Right kidney (tissue), 1 donor: Measurements from ENCODE around the gene MCRS1.
A peak's percentile ranks its signal among the peaks of the same experiment; 100 is the strongest.
"Not testable (repeated sequence)": the region's sequence is repeated elsewhere in the genome, so short reads cannot be mapped to it uniquely, and the experiment has no call there.

ENCODE experiments used
- DNase-seq: peaks from one replicate; pipeline ENCODE4 v3.0.0-alpha.2; 2016

MCRS1 gene

GRCh38 chr12:49541911-49542505 is 25.9 kb downstream of the MCRS1 start:
- DNase-seq = no peak

- no peak for DNase-seq
Observed at GRCh38 chr12:49541140-49541861, 26.6 kb downstream of the MCRS1 start.

DNA sequence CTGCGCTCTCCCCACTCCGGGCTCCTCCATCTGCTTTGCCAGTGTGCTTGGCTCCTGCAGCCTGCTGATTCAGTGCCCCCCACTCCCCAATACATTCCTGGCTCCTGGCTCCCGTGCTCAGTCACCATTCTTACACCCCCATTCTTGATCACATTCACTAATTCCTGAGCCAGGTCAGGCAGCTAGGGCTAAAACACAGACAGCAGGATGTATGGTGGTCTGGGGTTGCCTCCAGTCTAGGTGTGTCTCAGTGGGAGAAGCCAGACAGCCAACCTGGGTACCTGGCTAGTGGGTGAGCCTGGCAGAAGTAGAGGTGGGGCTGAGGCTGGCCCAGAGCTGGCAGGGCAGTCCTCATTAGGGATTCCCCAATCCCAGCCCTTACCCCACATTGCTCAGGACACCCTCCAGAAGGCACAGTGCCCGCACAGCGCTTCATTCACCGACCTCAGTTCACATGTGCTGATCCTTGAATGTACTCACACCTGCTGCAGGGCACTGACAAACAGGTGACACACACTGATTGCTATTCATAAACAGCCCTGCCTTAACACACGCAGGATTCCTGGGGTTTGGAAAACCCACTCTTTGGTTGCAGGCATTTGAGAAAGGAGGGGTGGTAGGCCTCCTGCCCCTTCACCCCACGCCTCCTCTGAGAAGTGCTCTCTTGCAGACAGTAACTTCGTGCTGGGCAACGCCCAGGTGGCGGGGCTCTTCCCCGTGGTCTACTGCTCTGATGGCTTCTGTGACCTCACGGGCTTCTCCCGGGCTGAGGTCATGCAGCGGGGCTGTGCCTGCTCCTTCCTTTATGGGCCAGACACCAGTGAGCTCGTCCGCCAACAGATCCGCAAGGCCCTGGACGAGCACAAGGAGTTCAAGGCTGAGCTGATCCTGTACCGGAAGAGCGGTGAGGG is 27.5 kb downstream of the MCRS1 start:
- no peak for DNase-seq

DNA sequence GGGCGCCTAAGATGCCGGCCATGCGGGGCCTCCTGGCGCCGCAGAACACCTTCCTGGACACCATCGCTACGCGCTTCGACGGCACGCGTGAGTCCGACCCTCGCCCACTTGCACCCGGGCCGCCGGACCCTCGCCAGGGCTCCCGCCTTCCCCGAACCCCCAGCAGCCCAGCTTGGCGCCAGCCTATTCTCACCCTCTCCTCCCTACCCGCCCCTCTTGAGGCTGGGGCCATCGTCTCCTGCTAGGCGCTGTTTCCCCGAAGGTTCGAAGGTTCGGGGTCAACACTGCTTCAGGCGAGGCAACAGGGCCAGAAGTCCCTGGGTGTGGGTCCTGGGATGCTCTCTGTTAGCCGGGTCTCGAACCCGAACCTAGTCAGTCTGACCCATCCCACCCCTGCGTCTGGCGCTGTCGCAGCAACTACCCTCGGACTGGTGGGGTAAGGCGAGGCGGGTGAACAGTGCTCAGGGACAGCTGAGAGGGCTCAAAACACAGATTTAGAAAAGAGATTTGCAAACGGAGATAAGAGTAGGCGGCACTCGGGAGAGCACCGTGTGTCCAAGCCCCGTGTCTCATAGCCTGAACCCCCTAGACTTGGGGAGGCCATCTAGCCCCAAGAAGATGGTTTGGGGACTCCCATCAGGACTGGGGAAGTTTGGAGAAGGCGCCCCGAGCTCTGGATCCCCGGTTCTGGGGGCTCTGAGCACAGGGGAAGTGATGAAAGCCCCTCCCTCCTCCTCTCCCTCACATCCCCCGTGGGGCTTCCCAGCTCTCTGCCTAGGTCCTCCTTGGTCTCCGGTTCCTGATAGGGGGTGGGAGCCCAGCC is 28.3 kb downstream of the MCRS1 start:
- DNase-seq = no peak

GRCh38 chr12:49538510-49539403 is 29.2 kb downstream of the MCRS1 start, which contains the start of gene KCNH3:
Gene KCNH3, plus strand, starts transcription at chr12:49539030. Its CDS starts 387 bp downstream, at chr12:49539417.
- peak; percentile 67 for DNase-seq

DNA sequence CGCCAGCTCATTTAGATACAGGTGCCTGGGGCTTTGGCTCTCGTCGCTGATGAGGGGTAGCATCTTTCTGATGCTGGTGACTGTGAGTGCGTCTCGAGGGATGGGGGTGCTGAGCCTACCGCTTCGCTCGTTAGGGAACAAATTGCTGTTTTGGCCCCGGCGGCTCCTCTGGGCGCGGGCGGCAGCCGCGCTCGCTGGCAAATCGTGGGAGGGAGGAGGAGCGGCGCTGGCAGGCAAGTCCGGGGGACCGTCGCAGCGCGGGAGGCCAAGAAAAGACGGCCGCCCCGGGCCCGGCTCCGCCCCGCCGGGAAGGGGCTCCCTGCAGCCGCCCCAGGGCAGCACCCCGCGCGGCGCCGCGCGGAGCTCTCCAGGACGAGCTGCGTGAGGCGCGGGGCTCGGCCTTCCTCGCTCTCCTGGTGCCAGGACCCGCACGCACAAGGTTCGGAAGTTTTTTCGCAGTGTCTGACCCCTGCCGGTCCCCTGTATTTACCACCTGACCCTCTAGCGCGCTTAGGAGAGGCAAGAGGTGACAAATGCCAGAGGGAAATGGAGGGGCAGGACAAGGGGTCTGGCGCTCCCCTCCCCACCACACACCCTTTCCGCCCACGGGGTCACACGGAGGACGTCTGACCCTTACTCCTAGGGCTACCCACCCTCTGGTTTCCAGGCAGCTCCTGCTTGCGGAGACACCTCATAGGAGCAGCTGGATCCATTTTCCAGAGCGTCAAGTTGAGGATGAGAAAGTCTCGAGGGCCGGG is 30.0 kb downstream of the MCRS1 start:
- DNase-seq = peak; percentile 68

DNA sequence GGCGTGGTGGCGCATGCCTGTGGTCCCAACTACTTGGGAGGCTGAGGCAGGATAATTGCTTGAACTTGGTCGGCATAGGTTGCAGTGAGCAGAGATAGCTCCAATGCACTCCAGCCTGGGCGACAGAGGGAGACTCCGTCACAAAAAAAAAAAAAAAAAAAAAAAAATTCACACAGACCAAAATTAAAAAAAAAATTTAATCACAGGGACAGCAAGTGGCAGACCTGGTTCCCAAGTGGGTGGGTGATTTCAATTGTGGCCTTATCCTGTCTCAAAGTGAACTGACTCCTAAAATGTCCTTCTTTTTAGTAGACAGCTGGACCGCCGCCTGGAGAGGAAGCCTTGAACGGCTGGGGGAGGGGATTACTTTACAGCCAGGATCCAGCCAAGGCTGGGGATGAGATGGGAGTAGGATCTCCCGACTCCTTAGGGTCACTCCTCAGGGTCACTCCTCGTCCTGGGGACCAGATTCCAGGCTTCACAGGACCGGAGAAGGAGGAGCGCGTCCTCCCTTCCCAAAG is 30.7 kb downstream of the MCRS1 start:
- DNase-seq = no peak

DNA sequence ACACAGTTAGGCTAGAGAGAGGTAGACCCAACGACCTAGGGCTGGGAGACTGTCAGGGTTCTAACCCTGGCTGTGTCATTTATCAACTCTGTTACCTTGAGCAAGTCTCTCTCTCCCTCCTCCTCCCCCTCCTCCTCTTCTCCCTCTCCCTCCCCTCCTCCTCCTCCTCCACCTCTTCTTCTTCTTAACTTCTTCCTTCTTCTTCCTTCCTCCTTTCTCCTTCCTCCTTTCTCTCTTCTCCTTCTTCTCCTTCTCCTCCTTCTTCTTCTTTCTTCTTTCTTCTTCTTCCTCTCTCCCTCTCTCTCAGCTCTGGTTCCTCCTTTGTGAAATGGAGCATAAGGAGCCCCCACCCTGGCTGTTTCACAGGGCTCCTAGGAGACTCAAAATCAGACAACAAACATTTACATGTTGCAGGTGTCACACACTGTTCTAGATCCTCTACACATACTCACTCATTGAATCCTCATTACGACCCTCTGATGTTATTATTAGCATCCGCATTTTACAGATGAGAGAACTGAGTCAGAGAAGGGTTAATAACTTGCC is 31.3 kb downstream of the MCRS1 start:
- DNase-seq = no peak

- DNase-seq = no peak
Observed at GRCh38 chr12:49535921-49536525, 31.9 kb downstream of the MCRS1 start.

DNA sequence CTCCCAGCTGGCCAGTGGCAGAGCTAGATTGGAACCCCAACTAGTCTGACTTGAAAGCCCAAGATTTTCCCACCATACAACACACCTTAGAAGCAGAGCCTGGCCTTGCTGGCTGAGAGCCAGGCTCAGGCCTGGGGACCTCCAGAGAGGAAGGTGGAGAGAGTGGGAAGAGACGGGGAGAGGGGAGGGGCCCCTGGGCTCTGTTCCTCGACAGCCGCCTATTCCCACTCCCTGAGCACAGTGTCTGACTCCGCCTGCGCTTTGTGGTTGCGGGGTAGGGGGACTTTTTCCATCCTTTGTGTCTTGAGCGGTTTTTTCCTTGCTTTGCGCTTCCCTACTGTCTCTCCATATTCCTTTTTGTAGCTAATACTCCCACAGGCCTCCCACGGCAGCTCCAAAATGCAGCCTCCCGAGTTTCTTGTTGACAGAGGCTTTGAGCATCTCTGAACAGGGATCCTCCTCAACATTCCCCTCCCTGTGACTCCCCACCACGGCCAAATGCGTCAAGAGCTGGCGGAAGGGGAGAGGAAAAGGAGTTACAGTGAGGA is 33.1 kb downstream of the MCRS1 start:
- no peak for DNase-seq

DNA sequence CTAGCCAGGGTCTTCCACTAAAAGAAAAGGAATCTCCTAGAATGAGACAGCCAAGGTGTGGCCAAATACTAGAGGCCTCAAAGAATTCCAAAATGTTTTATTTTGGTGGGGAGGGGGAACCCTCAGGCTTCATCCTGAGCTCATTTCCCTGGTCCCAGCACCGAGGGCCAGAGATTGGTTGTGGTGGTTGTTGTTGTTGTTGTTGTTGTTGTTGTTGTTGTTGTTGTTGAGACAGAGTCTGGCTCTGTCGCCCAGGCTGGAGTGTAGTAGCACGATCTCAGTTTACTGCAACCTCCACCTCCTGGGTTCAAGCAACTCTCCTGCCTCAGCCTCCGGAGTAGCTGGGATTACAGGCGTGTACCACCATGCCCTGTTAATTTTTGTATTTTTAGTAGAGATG is 33.8 kb downstream of the MCRS1 start:
- not testable (repeated sequence) for DNase-seq

DNA sequence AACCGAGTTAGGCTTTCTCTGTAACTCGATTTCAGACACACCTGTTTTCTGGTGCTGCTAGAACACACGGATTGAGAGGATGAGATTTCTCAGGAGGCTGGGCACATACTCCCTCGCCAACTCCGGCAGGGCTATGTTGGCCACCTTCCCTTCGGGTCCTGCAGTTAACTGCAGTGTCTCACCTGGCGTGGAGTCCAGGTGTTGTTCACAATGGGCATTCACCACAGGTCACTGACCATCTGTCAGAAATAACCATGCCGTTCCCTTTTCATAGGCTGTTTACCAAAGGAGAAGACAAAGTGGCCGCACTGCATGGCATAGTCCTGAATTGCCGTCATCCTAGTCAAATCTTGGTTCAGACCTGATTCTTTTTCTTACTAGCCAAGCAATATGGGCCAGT is 34.6 kb downstream of the MCRS1 start:
- DNase-seq = no peak

GRCh38 chr12:49531745-49532144 is 36.2 kb downstream of the MCRS1 start:
- DNase-seq = no peak

DNA sequence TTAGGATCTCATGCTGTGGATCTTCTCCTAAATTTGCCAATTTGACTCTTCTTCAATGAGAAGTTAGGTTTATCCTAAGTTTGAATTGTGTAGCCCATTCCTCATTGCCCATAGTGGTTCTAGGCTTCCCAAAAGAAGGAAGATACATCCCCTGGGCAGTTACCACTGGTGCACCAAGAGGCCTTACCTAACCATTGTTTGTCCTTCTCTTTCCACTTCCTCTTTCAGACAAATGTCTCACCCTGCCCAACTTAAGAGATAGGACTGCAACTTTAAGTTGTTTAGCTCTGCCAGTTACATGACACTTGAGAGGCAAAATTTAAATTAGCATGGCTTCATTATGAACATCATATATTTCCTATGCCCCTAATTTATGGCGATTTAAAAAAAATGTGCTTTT is 38.5 kb downstream of the MCRS1 start:
- DNase-seq = no peak

- DNase-seq = peak; percentile 47
Observed at GRCh38 chr12:49527361-49528130, 40.4 kb downstream of the MCRS1 start.

DNA sequence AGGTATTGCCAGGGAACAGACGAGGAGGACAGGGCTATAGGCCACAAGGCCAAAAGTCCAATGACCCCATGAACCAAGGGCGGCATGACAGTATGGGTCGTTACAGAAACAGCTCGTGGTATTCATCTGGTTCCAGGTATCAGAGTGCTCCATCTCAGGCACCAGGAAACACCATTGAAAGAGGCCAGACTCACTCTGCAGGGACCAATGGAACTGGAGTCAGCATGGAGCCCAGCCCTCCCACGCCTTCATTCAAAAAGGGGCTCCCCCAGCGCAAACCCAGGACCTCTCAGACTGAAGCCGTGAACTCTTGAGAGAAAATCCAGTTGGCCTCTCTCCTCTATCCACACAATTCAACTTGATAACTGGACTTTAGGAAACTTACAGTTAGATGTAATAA is 42.0 kb downstream of the MCRS1 start:
- no peak for DNase-seq

GRCh38 chr12:49524660-49525324 is 43.1 kb downstream of the MCRS1 start:
- no peak for DNase-seq

- no peak for DNase-seq
Observed at GRCh38 chr12:49521389-49521788, 46.6 kb downstream of the MCRS1 start.
